Neural progenitor cell (in vitro differentiated cells): ENCODE results near the gene TMEM176A. TPM values are rescaled to one million over a fixed set of nuclear protein-coding genes. Genes with fewer than 3 reads are reported as not detected.

Experiments used
- DNase-seq: peaks from one replicate; pipeline ENCODE4 v3.0.0-alpha.2; 2016; ENCODE audit warnings: low spot score
- H2AFZ ChIP-seq: fragments of 200-600 bp; sonication (generic); replicated peaks from 2 replicates; pipeline ENCODE4 v1.6.1; 2016; ENCODE audit warnings: antibody characterized with exemption
- H3F3A ChIP-seq: fragments of 200-600 bp; sonication (generic); 2 replicates; pipeline ENCODE4 v1.6.1; 2016; ENCODE audit warnings: antibody characterized with exemption, low read depth
- H3K27ac ChIP-seq: fragments of 200-600 bp; sonication (generic); 2 replicates; pipeline ENCODE4 v1.5.1; 2016; ENCODE audit warnings: mild to moderate bottlenecking
- H3K27me3 ChIP-seq: fragments of 200-600 bp; sonication (generic); 2 replicates; pipeline ENCODE4 v1.6.1; 2016; ENCODE audit warnings: mild to moderate bottlenecking, moderate library complexity
- H3K36me3 ChIP-seq: fragments of 200-600 bp; sonication (generic); 2 replicates; pipeline ENCODE4 v1.5.1; 2016
- H3K4me1 ChIP-seq: fragments of 200-600 bp; sonication (generic); 2 replicates; pipeline ENCODE4 v1.6.1; 2016; ENCODE audit warnings: mixed run types
- H3K4me2 ChIP-seq: fragments of 200-600 bp; sonication (generic); 2 replicates; pipeline ENCODE4 v1.6.1; 2016
- H3K4me3 ChIP-seq: fragments of 200-600 bp; sonication (generic); 2 replicates; pipeline ENCODE4 v1.5.1; 2016
- H3K79me2 ChIP-seq: fragments of 200-600 bp; sonication (generic); 2 replicates; pipeline ENCODE4 v1.6.1; 2016; ENCODE audit warnings: low read depth
- H3K9ac ChIP-seq: fragments of 200-600 bp; sonication (generic); 2 replicates; pipeline ENCODE4 v1.6.1; 2016
- H3K9me3 ChIP-seq: fragments of 200-600 bp; sonication (generic); 2 replicates; pipeline ENCODE4 v1.5.1; 2016; ENCODE audit warnings: low read depth
- H4K20me1 ChIP-seq: fragments of 200-600 bp; sonication (generic); 2 replicates; pipeline ENCODE4 v1.6.1; 2016; ENCODE audit warnings: low read depth
- H3K27ac Mint-ChIP-seq: 3 replicates; pipeline ENCODE4 v1.8.0; 2021; ENCODE audit warnings: mixed read lengths
- H3K27me3 Mint-ChIP-seq: 2 replicates; pipeline ENCODE4 v1.8.0; 2022; ENCODE audit warnings: low read depth, mild to moderate bottlenecking, inconsistent platforms, moderate library complexity, mixed read lengths; ENCODE audit not compliant: insufficient read depth
- H3K36me3 Mint-ChIP-seq: 3 replicates; pipeline ENCODE4 v1.8.0; 2021; ENCODE audit warnings: mixed read lengths
- H3K4me1 Mint-ChIP-seq: 3 replicates; pipeline ENCODE4 v1.8.0; 2021; ENCODE audit warnings: mixed read lengths
- H3K4me3 Mint-ChIP-seq: 3 replicates; pipeline ENCODE4 v1.8.0; 2021; ENCODE audit warnings: mild to moderate bottlenecking, moderate library complexity, mixed read lengths
- H3K9me3 Mint-ChIP-seq: 3 replicates; pipeline ENCODE4 v1.8.0; 2020; ENCODE audit warnings: mixed read lengths
- CTCF ChIP-seq: fragments of 200-600 bp; sonication (generic); IDR thresholded peaks from 2 replicates; pipeline ENCODE4 v1.5.1; 2017; ENCODE audit warnings: antibody characterized with exemption, mild to moderate bottlenecking
- EZH2 ChIP-seq: fragments of 200-600 bp; sonication (generic); IDR thresholded peaks from 2 replicates; pipeline ENCODE4 v1.6.1; 2017; ENCODE audit warnings: antibody characterized with exemption, mild to moderate bottlenecking, moderate library complexity
- EZH2phosphoT487 ChIP-seq: fragments of 200-600 bp; sonication (generic); IDR thresholded peaks from 2 replicates; pipeline ENCODE4 v1.6.1; 2017; ENCODE audit warnings: antibody characterized with exemption
- total RNA-seq: library from RNA; depleted of rRNA; stranded (reverse); fragments of >200 nt; gene quantifications from 2 replicates; pipeline ENCODE4 v1.2.3, GENCODE V29; 2015; ENCODE audit warnings: low replicate concordance

The TMEM176A gene
- total RNA-seq, 1 donor from 2014 or later: not detected

- no peaks in the 10 kb centered on the region for H3K36me3 Mint-ChIP-seq
- H3K27me3 Mint-ChIP-seq: peaks cover 4% of the 10 kb centered on the region
- H3K27ac Mint-ChIP-seq: no peak overlapping the region
- Histone ChIP-seq H3K27me3 (peaks cover 68% of the 10 kb centered on the region), H3K79me2 (no peaks in the 10 kb centered on the region), H3K9ac (no peak overlapping the region), H3K27ac (no peak overlapping the region), H3F3A (no peaks in the 10 kb centered on the region), H3K36me3 (no peaks in the 10 kb centered on the region), H2AFZ (no peak overlapping the region), H4K20me1 (no peaks in the 10 kb centered on the region), H3K4me1 (no peaks in the 10 kb centered on the region), H3K4me2 (no peak overlapping the region), H3K9me3 (no peaks in the 10 kb centered on the region), H3K4me3 (no peak overlapping the region)
- H3K9me3 Mint-ChIP-seq: peaks cover 4% of the 10 kb centered on the region
- no peaks in the 10 kb centered on the region for H3K4me1 Mint-ChIP-seq
- no peak for TF ChIP-seq EZH2
- no peak for TF ChIP-seq EZH2phosphoT487
- TF ChIP-seq CTCF: no peak
- H3K4me3 Mint-ChIP-seq: no peak overlapping the region
- DNase-seq: no peak
Measured at GRCh38 chr7:150756166-150756565, 44.4 kb upstream of the TMEM176A start.

- TF ChIP-seq CTCF (peak; percentile 27), EZH2 (no peak)
- Mint-ChIP-seq H3K27me3 (peaks cover 4% of the 10 kb centered on the region), H3K36me3 (no peaks in the 10 kb centered on the region), H3K4me1 (no peaks in the 10 kb centered on the region), H3K27ac (no peak overlapping the region), H3K4me3 (no peak overlapping the region), H3K9me3 (peaks cover 8% of the 10 kb centered on the region)
- Histone ChIP-seq H3K9me3 (no peaks in the 10 kb centered on the region), H3K4me2 (no peak overlapping the region), H2AFZ (no peak overlapping the region), H4K20me1 (no peaks in the 10 kb centered on the region), H3K9ac (no peak overlapping the region), H3K79me2 (no peaks in the 10 kb centered on the region), H3K27ac (no peak overlapping the region), H3F3A (no peaks in the 10 kb centered on the region), H3K4me1 (no peaks in the 10 kb centered on the region), H3K27me3 (peaks cover 61% of the 10 kb centered on the region), H3K4me3 (no peak overlapping the region), H3K36me3 (no peaks in the 10 kb centered on the region)
- peak; percentile 36 for DNase-seq
Measured at GRCh38 chr7:150756858-150757257, 43.7 kb upstream of the TMEM176A start.

- TF ChIP-seq CTCF: no peak
- no peak for TF ChIP-seq EZH2
- no peak for TF ChIP-seq EZH2phosphoT487
- H3K4me3 Mint-ChIP-seq: no peak overlapping the region
- H3K4me1 Mint-ChIP-seq: no peaks in the 10 kb centered on the region
- H4K20me1 ChIP-seq: no peaks in the 10 kb centered on the region
- H3K27ac Mint-ChIP-seq: no peak overlapping the region
- H3K79me2 ChIP-seq: no peaks in the 10 kb centered on the region
- no peak overlapping the region for H2AFZ ChIP-seq
- no peak for DNase-seq
- peaks cover 8% of the 10 kb centered on the region for H3K9me3 Mint-ChIP-seq
- H3K4me3 ChIP-seq: no peak overlapping the region
- peaks cover 6% of the 10 kb centered on the region for H3K27me3 Mint-ChIP-seq
- H3K27me3 ChIP-seq: peaks cover 45% of the 10 kb centered on the region
- H3F3A ChIP-seq: no peaks in the 10 kb centered on the region
- H3K36me3 ChIP-seq: no peaks in the 10 kb centered on the region
- H3K36me3 Mint-ChIP-seq: no peaks in the 10 kb centered on the region
- no peak overlapping the region for H3K4me2 ChIP-seq
- no peak overlapping the region for H3K9ac ChIP-seq
- H3K9me3 ChIP-seq: no peaks in the 10 kb centered on the region
- H3K27ac ChIP-seq: no peak overlapping the region
- H3K4me1 ChIP-seq: no peaks in the 10 kb centered on the region
Measured at GRCh38 chr7:150759479-150759878, 41.1 kb upstream of the TMEM176A start.

GRCh38 chr7:150766334-150766709 lies 34.2 kb upstream of the TMEM176A start:
- Histone ChIP-seq H3K79me2 (no peaks in the 10 kb centered on the region), H3K4me1 (no peaks in the 10 kb centered on the region), H3F3A (no peaks in the 10 kb centered on the region), H4K20me1 (no peaks in the 10 kb centered on the region), H2AFZ (no peak overlapping the region), H3K9me3 (no peaks in the 10 kb centered on the region), H3K27ac (no peak overlapping the region), H3K4me3 (no peak overlapping the region), H3K9ac (no peak overlapping the region), H3K36me3 (no peaks in the 10 kb centered on the region), H3K27me3 (no peaks in the 10 kb centered on the region), H3K4me2 (no peak overlapping the region)
- H3K36me3 Mint-ChIP-seq: no peaks in the 10 kb centered on the region
- H3K9me3 Mint-ChIP-seq: peaks cover 3% of the 10 kb centered on the region
- no peak overlapping the region for H3K4me3 Mint-ChIP-seq
- H3K27ac Mint-ChIP-seq: no peak overlapping the region
- no peak for DNase-seq
- no peaks in the 10 kb centered on the region for H3K4me1 Mint-ChIP-seq
- TF ChIP-seq CTCF (no peak), EZH2phosphoT487 (no peak), EZH2 (no peak)
- H3K27me3 Mint-ChIP-seq: peaks cover 2% of the 10 kb centered on the region
